Stimulated activated CD8-positive, alpha-beta memory T cell treated with anti-CD3 and anti-CD28 coated beads, Interleukin-7, amount 100 ng/mL, for 48 hours (primary cell): Measurements from ENCODE around the gene SH3RF1.

Experiments used
- DNase-seq, 2 donors: peaks; one replicate each; pipeline ENCODE4 v3.0.0-alpha.2; 2020; ENCODE audit warnings: low read depth in 1 of 2; ENCODE audit errors: extremely low read depth in 1 of 2

SH3RF1 gene

GRCh38 chr4:169142391-169142790 lies 128.4 kb downstream of the SH3RF1 start:
- DNase-seq = no peak

- no peak for DNase-seq
These were observed 131.7 kb downstream of the SH3RF1 start for GRCh38 chr4:169139021-169139420.

GRCh38 chr4:169137558-169137920 lies 133.2 kb downstream of the SH3RF1 start:
- no peak for DNase-seq

- no peak for DNase-seq
These were observed 133.8 kb downstream of the SH3RF1 start for GRCh38 chr4:169136796-169137557.

GRCh38 chr4:169136330-169136729 lies 134.4 kb downstream of the SH3RF1 start:
- DNase-seq = no peak

GRCh38 chr4:169135776-169136175 lies 135.0 kb downstream of the SH3RF1 start:
- no peak for DNase-seq

GRCh38 chr4:169133932-169134331 lies 136.8 kb downstream of the SH3RF1 start:
- no peak for DNase-seq

- no peak for DNase-seq
These were observed 138.0 kb downstream of the SH3RF1 start for GRCh38 chr4:169132561-169133305.

- no peak for DNase-seq
These were observed 139.1 kb downstream of the SH3RF1 start for GRCh38 chr4:169131556-169132208.

GRCh38 chr4:169128902-169129301 lies 141.9 kb downstream of the SH3RF1 start:
- DNase-seq = no peak

GRCh38 chr4:169127314-169127713 lies 143.4 kb downstream of the SH3RF1 start:
- DNase-seq = no peak

GRCh38 chr4:169124661-169125060 lies 146.1 kb downstream of the SH3RF1 start:
- no peak for DNase-seq

GRCh38 chr4:169122422-169122821 lies 148.3 kb downstream of the SH3RF1 start:
- no peak for DNase-seq

- DNase-seq = no peak
These were observed 148.8 kb downstream of the SH3RF1 start for GRCh38 chr4:169121861-169122382.

- DNase-seq = no peak
These were observed 150.1 kb downstream of the SH3RF1 start for GRCh38 chr4:169120624-169121023.

- no peak for DNase-seq
These were observed 151.2 kb downstream of the SH3RF1 start for GRCh38 chr4:169119536-169119935.

GRCh38 chr4:169117591-169118081 lies 153.1 kb downstream of the SH3RF1 start:
- no peak for DNase-seq

GRCh38 chr4:169116270-169116901 lies 154.4 kb downstream of the SH3RF1 start:
- no peak for DNase-seq

- DNase-seq = no peak
These were observed 154.9 kb downstream of the SH3RF1 start for GRCh38 chr4:169115897-169116254.

- DNase-seq = no peak
These were observed 155.4 kb downstream of the SH3RF1 start for GRCh38 chr4:169115144-169115896.
